ENCODE data around the gene DEK.
"Not testable (repeated sequence)": the region's sequence is repeated elsewhere in the genome, so short reads cannot be mapped to it uniquely, and the experiment has no call there.

Gene DEK

GRCh38 chr6:18237167-18237566 is 27.2 kb downstream of the DEK start:
- no peak overlapping the region for H3K4me3 ChIP-seq (ENCODE audit: low read length)
- no peak overlapping the region for H2AFZ ChIP-seq (ENCODE audit: low read depth, low read length)
- no peaks in the 10 kb centered on the region for H3K27me3 ChIP-seq (ENCODE audit: low read depth, low read length)
- no peaks in the 10 kb centered on the region for H3K9me3 ChIP-seq (ENCODE audit: insufficient read depth, low read length)
- no peak overlapping the region for H3K27ac ChIP-seq (ENCODE audit: low read length)
- H3K4me2 ChIP-seq (ENCODE audit: low read length), result no peak overlapping the region
- TF ChIP-seq EZH2phosphoT487 (IDR thresholded peaks at IDR 0.05; ENCODE audit: low read depth) (no peak), CTCF (IDR thresholded peaks at IDR 0.05; ENCODE audit: low read depth, low read length) (no peak)
- H3K36me3 ChIP-seq (replicated peaks; ENCODE audit: low read depth, low read length), result peaks cover 51% of the 10 kb centered on the region
- peaks cover 5% of the 10 kb centered on the region; the same call in 1 of the 2 replicates for H3K4me1 ChIP-seq (ENCODE audit: low read length)
- peaks cover 93% of the 10 kb centered on the region for H3K79me2 ChIP-seq (ENCODE audit: low read length)
- no peak overlapping the region for H3K9ac ChIP-seq (ENCODE audit: low read length)
- peaks cover 44% of the 10 kb centered on the region for H4K20me1 ChIP-seq (ENCODE audit: insufficient read depth, low read length)

GRCh38 chr6:18235524-18235923 is 28.8 kb downstream of the DEK start:
- Histone ChIP-seq H3K4me2 (ENCODE audit: low read length) (no peak overlapping the region), H3K36me3 (replicated peaks; ENCODE audit: low read depth, low read length) (peaks cover 44% of the 10 kb centered on the region), H3K79me2 (ENCODE audit: low read length) (peaks cover 93% of the 10 kb centered on the region), H3K9me3 (ENCODE audit: insufficient read depth, low read length) (no peaks in the 10 kb centered on the region), H3K4me3 (ENCODE audit: low read length) (no peak overlapping the region), H2AFZ (ENCODE audit: low read depth, low read length) (no peak overlapping the region), H3K27me3 (ENCODE audit: low read depth, low read length) (no peaks in the 10 kb centered on the region), H3K27ac (ENCODE audit: low read length) (no peak overlapping the region), H3K4me1 (ENCODE audit: low read length) (no peaks in the 10 kb centered on the region), H4K20me1 (ENCODE audit: insufficient read depth, low read length) (peaks cover 38% of the 10 kb centered on the region), H3K9ac (ENCODE audit: low read length) (no peak overlapping the region)
- TF ChIP-seq CTCF (IDR thresholded peaks at IDR 0.05; ENCODE audit: low read depth, low read length), result no peak
- no peak for TF ChIP-seq EZH2phosphoT487 (IDR thresholded peaks at IDR 0.05; ENCODE audit: low read depth)

- TF ChIP-seq CTCF (IDR thresholded peaks at IDR 0.05; ENCODE audit: low read depth, low read length) (no peak), EZH2phosphoT487 (IDR thresholded peaks at IDR 0.05; ENCODE audit: low read depth) (no peak)
- no peak overlapping the region for H3K4me3 ChIP-seq (ENCODE audit: low read length)
- no peak overlapping the region for H2AFZ ChIP-seq (ENCODE audit: low read depth, low read length)
- H3K27ac ChIP-seq (ENCODE audit: low read length), result no peak overlapping the region
- no peak overlapping the region for H3K9ac ChIP-seq (ENCODE audit: low read length)
- H3K27me3 ChIP-seq (ENCODE audit: low read depth, low read length), result no peaks in the 10 kb centered on the region
- peaks cover 35% of the 10 kb centered on the region for H3K36me3 ChIP-seq (replicated peaks; ENCODE audit: low read depth, low read length)
- H4K20me1 ChIP-seq (ENCODE audit: insufficient read depth, low read length), result peaks cover 28% of the 10 kb centered on the region
- peaks cover 86% of the 10 kb centered on the region for H3K79me2 ChIP-seq (ENCODE audit: low read length)
- H3K9me3 ChIP-seq (ENCODE audit: insufficient read depth, low read length), result no peaks in the 10 kb centered on the region
- H3K4me1 ChIP-seq (ENCODE audit: low read length), result no peaks in the 10 kb centered on the region
- no peak overlapping the region for H3K4me2 ChIP-seq (ENCODE audit: low read length)
Measured at GRCh38 chr6:18234564-18234963, 29.8 kb downstream of the DEK start.

DNA sequence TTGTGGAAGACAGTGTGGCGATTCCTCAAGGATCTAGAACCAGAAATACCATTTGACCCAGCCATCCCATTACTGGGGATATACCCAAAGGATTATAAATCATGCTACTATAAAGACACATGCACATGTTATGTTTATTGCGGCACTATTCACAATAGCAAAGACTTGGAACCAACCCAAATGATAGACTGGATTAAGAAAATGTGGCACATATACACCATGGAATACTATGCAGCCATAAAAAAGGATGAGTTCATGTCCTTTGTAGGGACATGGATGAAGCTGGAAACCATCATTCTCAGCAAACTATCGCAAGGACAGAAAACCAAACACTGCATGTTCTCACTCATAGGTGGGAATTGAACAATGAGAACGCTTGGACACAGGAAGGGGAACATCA is 30.6 kb downstream of the DEK start:
- H3K79me2 ChIP-seq (ENCODE audit: low read length), result peaks cover 83% of the 10 kb centered on the region
- H3K27ac ChIP-seq (ENCODE audit: low read length); H3K4me3 ChIP-seq (ENCODE audit: low read length); H3K27me3 ChIP-seq (ENCODE audit: low read depth, low read length); H3K9me3 ChIP-seq (ENCODE audit: insufficient read depth, low read length); H3K9ac ChIP-seq (ENCODE audit: low read length); H3K4me2 ChIP-seq (ENCODE audit: low read length); H3K4me1 ChIP-seq (ENCODE audit: low read length); H2AFZ ChIP-seq (ENCODE audit: low read depth, low read length): not testable (repeated sequence)
- peaks cover 31% of the 10 kb centered on the region for H3K36me3 ChIP-seq (replicated peaks; ENCODE audit: low read depth, low read length)
- peaks cover 26% of the 10 kb centered on the region for H4K20me1 ChIP-seq (ENCODE audit: insufficient read depth, low read length)

- H3K4me3 ChIP-seq (ENCODE audit: low read length); H3K4me1 ChIP-seq (ENCODE audit: low read length); H3K9ac ChIP-seq (ENCODE audit: low read length); H3K27ac ChIP-seq (ENCODE audit: low read length); H3K4me2 ChIP-seq (ENCODE audit: low read length); H3K9me3 ChIP-seq (ENCODE audit: insufficient read depth, low read length); H2AFZ ChIP-seq (ENCODE audit: low read depth, low read length); H3K27me3 ChIP-seq (ENCODE audit: low read depth, low read length): not testable (repeated sequence)
- Histone ChIP-seq H3K36me3 (replicated peaks; ENCODE audit: low read depth, low read length) (peaks cover 30% of the 10 kb centered on the region), H3K79me2 (ENCODE audit: low read length) (peaks cover 82% of the 10 kb centered on the region), H4K20me1 (ENCODE audit: insufficient read depth, low read length) (peaks cover 39% of the 10 kb centered on the region)
Measured at GRCh38 chr6:18231856-18232255, 32.5 kb downstream of the DEK start.

DNA sequence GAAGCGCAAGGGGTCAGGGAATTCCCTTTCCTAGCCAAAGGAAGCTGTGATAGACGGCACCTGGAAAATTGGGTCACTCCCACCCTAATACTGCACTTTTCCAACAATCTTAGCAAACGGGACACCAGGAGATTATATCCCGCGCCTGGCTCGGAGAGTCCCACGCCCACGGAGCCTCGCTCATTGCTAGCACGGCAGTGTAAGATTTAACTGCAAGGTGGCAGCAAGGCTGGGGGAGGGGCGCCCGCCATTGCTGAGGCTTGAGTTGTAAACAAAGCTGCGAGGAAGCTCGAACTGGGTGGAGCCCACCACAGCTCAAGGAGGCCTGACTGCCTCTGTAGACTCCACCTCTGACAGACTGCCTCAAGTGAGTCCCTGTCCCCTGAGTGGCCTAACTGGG is 35.7 kb downstream of the DEK start:
- Histone ChIP-seq H4K20me1 (ENCODE audit: insufficient read depth, low read length) (peaks cover 34% of the 10 kb centered on the region), H3K36me3 (replicated peaks; ENCODE audit: low read depth, low read length) (peaks cover 26% of the 10 kb centered on the region), H3K79me2 (ENCODE audit: low read length) (peaks cover 64% of the 10 kb centered on the region)
- not testable (repeated sequence) for H3K4me3 ChIP-seq (ENCODE audit: low read length); H3K27me3 ChIP-seq (ENCODE audit: low read depth, low read length); H3K4me2 ChIP-seq (ENCODE audit: low read length); H2AFZ ChIP-seq (ENCODE audit: low read depth, low read length); H3K9me3 ChIP-seq (ENCODE audit: insufficient read depth, low read length); H3K9ac ChIP-seq (ENCODE audit: low read length); H3K27ac ChIP-seq (ENCODE audit: low read length); H3K4me1 ChIP-seq (ENCODE audit: low read length)

DNA sequence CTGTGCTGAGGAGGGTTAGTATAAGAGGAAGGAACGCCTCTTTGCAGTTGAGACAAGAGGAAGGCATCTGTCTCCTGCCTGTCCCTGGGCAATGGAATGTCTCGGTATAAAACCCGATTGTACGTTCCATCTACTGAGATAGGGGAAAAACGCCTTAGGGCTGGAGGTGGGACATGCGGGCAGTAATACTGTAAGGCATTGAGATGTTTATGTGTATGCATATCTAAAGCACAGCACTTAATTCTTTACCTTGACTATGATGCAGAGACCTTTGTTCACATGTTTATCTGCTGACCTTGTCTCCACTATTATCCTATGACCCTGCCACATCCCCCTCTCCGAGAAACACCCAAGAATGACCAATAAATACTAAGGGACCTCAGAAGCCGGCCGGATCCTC is 37.2 kb downstream of the DEK start:
- not testable (repeated sequence) for H3K27ac ChIP-seq (ENCODE audit: low read length); H3K9ac ChIP-seq (ENCODE audit: low read length); H2AFZ ChIP-seq (ENCODE audit: low read depth, low read length); H3K27me3 ChIP-seq (ENCODE audit: low read depth, low read length); H3K4me2 ChIP-seq (ENCODE audit: low read length); H3K4me3 ChIP-seq (ENCODE audit: low read length); H3K4me1 ChIP-seq (ENCODE audit: low read length); H3K9me3 ChIP-seq (ENCODE audit: insufficient read depth, low read length)
- H3K36me3 ChIP-seq (replicated peaks; ENCODE audit: low read depth, low read length), result peaks cover 38% of the 10 kb centered on the region
- H4K20me1 ChIP-seq (ENCODE audit: insufficient read depth, low read length), result peaks cover 30% of the 10 kb centered on the region
- peaks cover 52% of the 10 kb centered on the region for H3K79me2 ChIP-seq (ENCODE audit: low read length)

All from OCI-LY3 (cell line).